HG03571 (cell line): ENCODE data around the gene LMAN2L.
A peak's percentile ranks its signal among the peaks of the same experiment; 100 is the strongest.

Source experiments
- ATAC-seq: cut with Tn5 transposase; IDR thresholded peaks from one replicate; pipeline ENCODE4 v1.9.1; 2021; ENCODE audit not compliant: unreplicated experiment

The LMAN2L gene

DNA sequence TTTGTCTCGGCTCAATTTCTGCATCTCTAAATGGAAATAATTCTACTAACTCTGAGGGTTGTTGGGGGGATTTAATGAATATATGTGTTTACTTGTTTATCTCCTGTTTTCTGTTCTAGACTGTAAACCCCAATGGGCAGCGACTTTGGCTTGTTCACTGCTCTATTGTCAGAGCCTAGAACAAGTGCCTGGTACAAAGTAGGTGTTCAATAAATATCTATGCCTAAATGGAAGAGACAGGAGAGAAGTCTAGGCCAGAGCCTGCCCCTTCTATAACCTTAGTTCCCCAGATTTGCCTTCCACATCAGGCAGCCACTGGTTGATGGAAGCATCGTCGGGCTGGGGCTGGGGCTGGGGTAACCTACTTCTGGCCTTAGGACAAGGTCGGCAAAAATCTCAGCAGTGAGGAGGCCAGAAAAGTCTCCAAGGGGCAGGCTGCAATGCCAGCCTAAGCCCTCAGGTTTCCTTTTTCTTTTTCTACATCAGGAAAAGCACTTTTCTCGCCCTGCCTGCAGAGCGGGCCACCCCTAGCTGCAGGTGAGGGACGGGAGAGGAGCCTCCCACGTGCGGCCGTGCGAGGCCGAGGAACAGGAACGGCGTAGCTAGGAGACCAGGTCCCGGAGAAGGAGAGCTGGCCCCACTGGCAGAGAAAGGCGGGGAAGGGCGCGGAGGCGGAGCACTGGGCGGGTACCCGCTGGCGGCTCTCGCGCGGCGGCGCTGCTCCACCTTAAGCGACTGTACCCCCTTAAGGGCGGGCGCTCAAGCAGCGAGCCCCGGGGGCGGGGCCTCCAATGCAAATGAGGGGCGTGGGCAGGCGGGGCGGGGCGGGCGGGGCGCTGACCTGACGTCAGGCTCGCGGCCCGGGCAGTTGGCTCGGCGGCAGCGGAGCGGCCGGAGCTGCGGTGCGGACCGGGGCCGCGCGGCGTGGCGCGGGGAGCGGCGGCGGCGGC, 20.4 kb upstream of the LMAN2L start, which contains the start of gene CNNM4:
Gene CNNM4, plus strand, starts transcription at position 867 of the 950 bp plus-strand sequence. CDS start 98 bp downstream, outside the sequence.
- ATAC-seq: peak; percentile 74

DNA sequence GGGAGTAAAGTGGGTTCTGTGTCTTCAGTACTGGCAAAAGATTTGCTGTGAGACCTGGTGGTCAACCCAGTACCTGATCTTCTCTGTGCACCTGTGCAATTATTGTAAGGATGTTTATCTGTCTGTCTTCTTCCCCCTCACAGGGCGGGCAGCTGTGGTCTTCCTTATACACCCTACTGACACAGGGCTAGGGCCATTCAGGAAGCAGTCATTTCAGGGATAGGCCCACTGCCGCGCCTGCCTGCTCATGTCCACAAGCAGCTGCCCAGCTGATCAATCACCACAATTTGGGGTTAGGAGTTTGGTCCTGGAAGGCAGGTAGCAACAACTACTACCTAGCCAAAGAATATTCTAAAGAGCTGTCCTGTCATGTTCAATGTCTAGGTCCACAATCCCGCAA, 19.7 kb upstream of the LMAN2L start:
- ATAC-seq: no peak

DNA sequence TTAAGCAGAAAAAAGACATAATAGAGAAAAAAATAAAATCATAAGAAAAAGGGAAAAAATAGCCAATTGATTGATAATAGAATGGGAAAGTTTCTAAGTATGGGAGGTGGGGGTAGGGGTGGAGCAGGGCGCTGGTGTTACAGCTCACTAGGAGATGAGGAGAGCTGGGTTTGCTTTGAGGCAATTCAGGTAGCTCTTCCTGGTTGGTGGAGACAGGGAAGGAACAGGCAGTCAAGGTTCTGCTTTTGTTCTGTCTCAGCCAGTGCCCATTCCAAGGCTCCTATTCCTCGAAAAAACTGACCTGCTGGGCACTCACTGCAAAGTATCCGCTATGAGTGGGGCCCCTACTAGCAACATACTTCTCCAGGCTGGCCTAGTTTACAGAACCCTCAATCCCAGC, 19.1 kb upstream of the LMAN2L start:
- no peak for ATAC-seq

- no peak for ATAC-seq
Measured at GRCh38 chr2:96757477-96757860, 17.6 kb upstream of the LMAN2L start.

DNA sequence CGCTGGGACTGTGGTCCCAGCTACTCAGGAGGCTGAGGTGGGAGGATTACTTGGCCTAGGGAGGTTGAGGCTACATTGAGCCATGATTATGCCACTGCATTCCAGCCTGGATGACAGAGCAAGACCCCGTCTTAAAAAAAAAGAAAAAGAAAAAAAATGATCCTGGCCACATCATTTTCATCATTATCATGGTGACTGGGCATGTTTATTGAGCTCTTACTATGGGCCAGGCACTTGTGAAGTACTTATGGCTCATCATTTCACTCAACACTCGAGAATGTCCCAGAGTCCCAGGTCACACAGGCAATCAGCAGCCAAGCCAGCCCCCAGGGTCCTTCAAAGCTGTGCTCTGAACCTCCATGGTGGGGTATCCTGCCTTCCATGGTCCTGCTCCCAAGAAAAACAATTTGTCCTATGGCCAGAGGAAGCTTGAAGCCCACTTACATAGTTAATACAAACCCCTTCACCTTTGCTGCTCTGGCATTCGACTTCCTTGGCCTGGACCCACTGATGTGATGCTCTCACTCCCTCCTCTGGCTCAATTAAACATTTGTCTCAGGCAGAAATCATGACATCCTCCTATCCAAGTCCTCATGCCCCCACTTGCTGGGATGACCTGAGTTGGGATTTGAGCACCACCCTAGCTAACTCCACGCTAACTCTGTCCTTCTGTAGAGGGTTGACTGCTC, 17.1 kb upstream of the LMAN2L start:
- ATAC-seq: no peak

- ATAC-seq: no peak
Measured at GRCh38 chr2:96754317-96754716, 14.5 kb upstream of the LMAN2L start.

- ATAC-seq: no peak
Measured at GRCh38 chr2:96753661-96754282, 13.9 kb upstream of the LMAN2L start.

- ATAC-seq: no peak
Measured at GRCh38 chr2:96751800-96752199, 11.9 kb upstream of the LMAN2L start.

GRCh38 chr2:96747061-96747617, 7.3 kb upstream of the LMAN2L start:
- ATAC-seq: no peak

- ATAC-seq: no peak
Measured at GRCh38 chr2:96739076-96739632, 710 bp downstream of the LMAN2L start.

GRCh38 chr2:96737831-96738230, 2.0 kb downstream of the LMAN2L start:
- no peak for ATAC-seq

DNA sequence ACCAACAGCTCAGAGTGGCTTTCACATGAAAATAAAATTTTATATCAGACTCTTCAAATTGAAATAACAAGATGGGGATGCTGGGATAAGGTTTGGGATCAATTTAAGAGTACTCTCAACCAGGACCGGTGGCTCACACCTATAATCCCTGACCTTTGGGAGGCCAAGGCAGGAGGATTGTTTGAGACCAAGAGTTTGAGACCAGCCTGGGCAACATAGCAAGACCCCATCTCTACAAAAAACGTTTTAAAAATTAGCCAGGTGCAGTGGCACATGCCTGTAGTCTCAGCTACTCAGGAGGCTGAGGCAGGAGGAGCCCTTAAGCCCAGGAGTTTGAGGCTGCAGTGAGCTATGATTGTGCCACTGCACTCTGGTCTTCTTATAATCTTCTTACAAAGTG, 2.6 kb downstream of the LMAN2L start:
- no peak for ATAC-seq

GRCh38 chr2:96734880-96735583, 4.8 kb downstream of the LMAN2L start:
- ATAC-seq: no peak

GRCh38 chr2:96733931-96734330, 5.9 kb downstream of the LMAN2L start:
- ATAC-seq: no peak

GRCh38 chr2:96730212-96730611, 9.7 kb downstream of the LMAN2L start:
- ATAC-seq: no peak

GRCh38 chr2:96729748-96730147, 10.1 kb downstream of the LMAN2L start:
- no peak for ATAC-seq

- ATAC-seq: no peak
Measured at GRCh38 chr2:96727431-96727830, 12.4 kb downstream of the LMAN2L start.

- no peak for ATAC-seq
Measured at GRCh38 chr2:96726131-96726530, 13.7 kb downstream of the LMAN2L start.

GRCh38 chr2:96716388-96716787, 23.5 kb downstream of the LMAN2L start:
- ATAC-seq: no peak

- no peak for ATAC-seq
Measured at GRCh38 chr2:96715658-96716057, 24.2 kb downstream of the LMAN2L start.
